ENCODE results near the gene SOD1. TPM values are rescaled to one million over a fixed set of nuclear protein-coding genes. Genes with fewer than 3 reads are reported as not detected.
"Not testable (repeated sequence)": the region's sequence is repeated elsewhere in the genome, so short reads cannot be mapped to it uniquely, and the experiment has no call there.

SOD1 gene
- total and polyA plus RNA-seq, 3 donors from 2014 or later: 135 to 265 (median 170) TPM

DNA sequence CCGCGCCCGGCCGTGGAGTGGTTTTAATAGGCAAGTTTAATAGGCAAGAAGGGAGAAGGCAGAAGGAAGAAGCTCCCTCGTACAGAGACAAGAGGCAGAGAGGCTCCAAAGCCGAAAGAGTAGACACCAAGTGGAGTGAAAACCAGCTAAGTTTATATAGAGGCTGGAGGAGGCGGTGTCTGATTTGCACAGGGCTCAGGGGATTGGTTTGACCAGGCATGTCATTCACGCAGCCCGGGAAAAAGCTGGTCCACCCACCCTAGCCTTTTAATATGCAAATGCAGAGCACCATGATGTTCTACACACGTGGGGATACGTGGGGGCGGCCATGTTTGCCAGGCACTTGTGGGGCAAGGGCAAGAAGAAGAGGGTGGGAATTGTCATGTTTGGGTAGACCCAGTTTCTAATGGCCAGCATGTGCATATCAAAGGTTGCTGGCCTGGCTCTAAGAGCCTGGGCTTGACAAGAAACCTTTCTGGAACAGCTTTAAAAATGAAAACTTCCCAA is 18.0 kb upstream of the SOD1 start:
- H3K9me3 ChIP-seq: no peaks in the 10 kb centered on the region
- WGBS, 2 donors: 70 to 81% methylated on average over 10 to 12 of the region's 12 CpGs
- H3K36me3 ChIP-seq (ENCODE audit: low read depth, missing control alignments): no peaks in the 10 kb centered on the region
- TF ChIP-seq, protein P1, sequence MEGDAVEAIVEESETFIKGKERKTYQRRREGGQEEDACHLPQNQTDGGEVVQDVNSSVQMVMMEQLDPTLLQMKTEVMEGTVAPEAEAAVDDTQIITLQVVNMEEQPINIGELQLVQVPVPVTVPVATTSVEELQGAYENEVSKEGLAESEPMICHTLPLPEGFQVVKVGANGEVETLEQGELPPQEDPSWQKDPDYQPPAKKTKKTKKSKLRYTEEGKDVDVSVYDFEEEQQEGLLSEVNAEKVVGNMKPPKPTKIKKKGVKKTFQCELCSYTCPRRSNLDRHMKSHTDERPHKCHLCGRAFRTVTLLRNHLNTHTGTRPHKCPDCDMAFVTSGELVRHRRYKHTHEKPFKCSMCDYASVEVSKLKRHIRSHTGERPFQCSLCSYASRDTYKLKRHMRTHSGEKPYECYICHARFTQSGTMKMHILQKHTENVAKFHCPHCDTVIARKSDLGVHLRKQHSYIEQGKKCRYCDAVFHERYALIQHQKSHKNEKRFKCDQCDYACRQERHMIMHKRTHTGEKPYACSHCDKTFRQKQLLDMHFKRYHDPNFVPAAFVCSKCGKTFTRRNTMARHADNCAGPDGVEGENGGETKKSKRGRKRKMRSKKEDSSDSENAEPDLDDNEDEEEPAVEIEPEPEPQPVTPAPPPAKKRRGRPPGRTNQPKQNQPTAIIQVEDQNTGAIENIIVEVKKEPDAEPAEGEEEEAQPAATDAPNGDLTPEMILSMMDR (IDR thresholded peaks at IDR 0.05): no peak
- TF ChIP-seq POLR2A (IDR thresholded peaks at IDR 0.05): no peak
- no peak for DNase-seq
- intact Hi-C loops (cut with DNase I; ENCODE audit: low total_unique reads): no loop called here
- no peak overlapping the region for H3K4me3 ChIP-seq
- no peaks in the 10 kb centered on the region for H3K27me3 ChIP-seq
- no peak overlapping the region for H3K27ac ChIP-seq
- no peaks in the 10 kb centered on the region for H3K4me1 ChIP-seq

DNA sequence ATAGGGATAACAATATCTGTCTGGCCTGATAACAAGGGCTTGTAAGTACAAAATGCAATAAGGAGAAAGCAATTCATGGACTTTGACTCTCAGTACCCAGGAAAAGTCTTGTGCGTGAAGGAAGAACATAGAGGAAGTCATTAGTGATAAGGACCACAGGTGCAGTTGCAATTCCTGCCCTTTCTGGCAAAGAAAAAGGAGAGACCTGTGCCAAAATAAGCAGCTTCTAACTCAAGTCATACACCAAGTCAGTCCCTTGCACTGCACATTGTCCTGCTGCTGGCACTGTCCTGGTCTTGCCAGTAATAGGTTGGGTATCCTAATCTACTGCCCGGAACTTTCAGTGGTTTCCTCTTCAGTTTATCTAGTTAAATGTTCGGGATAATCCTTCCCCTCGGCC is 14.8 kb upstream of the SOD1 start:
- intact Hi-C loops (cut with DNase I; ENCODE audit: low total_unique reads): no loop called here
- H3K4me1 ChIP-seq: no peaks in the 10 kb centered on the region
- H3K9me3 ChIP-seq: no peaks in the 10 kb centered on the region
- H3K27ac ChIP-seq: no peak overlapping the region
- WGBS, 2 donors: 59 to 62% methylated on average over 4 of the region's 4 CpGs
- no peak for TF ChIP-seq POLR2A (IDR thresholded peaks at IDR 0.05)
- TF ChIP-seq, protein P1 (IDR thresholded peaks at IDR 0.05): no peak
- no peak for DNase-seq
- H3K36me3 ChIP-seq (ENCODE audit: low read depth, missing control alignments): no peaks in the 10 kb centered on the region
- no peaks in the 10 kb centered on the region for H3K27me3 ChIP-seq
- no peak overlapping the region for H3K4me3 ChIP-seq

DNA sequence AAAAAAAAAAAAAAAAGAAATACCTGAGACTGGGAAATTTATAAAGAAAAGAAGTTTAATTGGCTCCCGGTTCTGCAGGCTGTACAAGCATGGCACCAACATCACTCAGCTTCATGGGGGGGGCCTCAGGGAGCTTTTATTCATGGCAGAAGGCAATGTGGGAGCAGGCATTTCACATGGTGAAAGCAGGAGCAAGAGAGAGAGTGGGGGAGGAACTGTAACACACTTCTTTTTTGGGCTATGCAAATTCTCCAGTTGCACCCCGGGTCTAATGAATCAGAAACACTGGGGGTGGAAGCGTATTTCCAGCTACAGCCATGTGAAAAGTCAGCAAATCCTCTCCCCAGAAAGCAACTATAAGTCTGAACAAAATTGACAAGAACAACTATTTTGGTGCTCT is 11.8 kb upstream of the SOD1 start:
- WGBS, 2 donors: 88 to 92% methylated on average over 3 of the region's 3 CpGs
- no peak for TF ChIP-seq POLR2A (IDR thresholded peaks at IDR 0.05)
- TF ChIP-seq, protein P1 (IDR thresholded peaks at IDR 0.05): no peak
- H3K9me3 ChIP-seq: no peaks in the 10 kb centered on the region

DNA sequence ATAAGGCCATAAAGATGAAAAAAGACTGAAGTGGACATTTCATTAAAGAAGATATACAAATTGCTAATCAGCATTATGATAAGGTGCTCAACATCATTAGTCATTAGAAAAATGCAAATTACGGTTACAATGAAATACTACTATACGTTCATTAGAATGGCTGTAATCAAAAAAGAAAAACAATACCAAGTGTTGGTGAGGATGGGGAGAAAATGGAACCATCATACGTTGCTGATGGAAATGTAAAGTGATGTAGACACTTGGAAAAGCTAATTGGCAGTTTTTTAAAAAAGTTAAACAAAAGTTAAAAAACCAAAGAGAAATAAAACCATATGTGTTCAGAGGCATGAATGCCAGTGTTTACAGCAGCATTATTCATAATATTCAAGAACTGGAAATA is 8.6 kb upstream of the SOD1 start:
- Histone ChIP-seq H3K27ac (no peak overlapping the region), H3K27me3 (no peaks in the 10 kb centered on the region), H3K9me3 (no peaks in the 10 kb centered on the region), H3K4me1 (no peaks in the 10 kb centered on the region), H3K36me3 (ENCODE audit: low read depth, missing control alignments) (no peaks in the 10 kb centered on the region), H3K4me3 (no peak overlapping the region)
- intact Hi-C loops (cut with DNase I; ENCODE audit: low total_unique reads): loop anchor here (10.0 kb wide), 1 partner anchor 84 kb away; the partner anchor contains the start of gene SCAF4
- no peak for DNase-seq
- no peak for TF ChIP-seq POLR2A (IDR thresholded peaks at IDR 0.05)
- TF ChIP-seq, protein P1 (IDR thresholded peaks at IDR 0.05): no peak
- WGBS, 2 donors: 89 to 95% methylated on average over 3 of the region's 3 CpGs

More for the DNA sequence above, 11.8 kb upstream of the SOD1 start:
- Histone ChIP-seq H3K36me3 (ENCODE audit: low read depth, missing control alignments) (no peaks in the 10 kb centered on the region), H3K27me3 (no peaks in the 10 kb centered on the region), H3K27ac (no peak overlapping the region), H3K4me1 (no peaks in the 10 kb centered on the region), H3K4me3 (no peak overlapping the region)
- no peak for DNase-seq
- intact Hi-C loops (cut with DNase I; ENCODE audit: low total_unique reads): no loop called here

DNA sequence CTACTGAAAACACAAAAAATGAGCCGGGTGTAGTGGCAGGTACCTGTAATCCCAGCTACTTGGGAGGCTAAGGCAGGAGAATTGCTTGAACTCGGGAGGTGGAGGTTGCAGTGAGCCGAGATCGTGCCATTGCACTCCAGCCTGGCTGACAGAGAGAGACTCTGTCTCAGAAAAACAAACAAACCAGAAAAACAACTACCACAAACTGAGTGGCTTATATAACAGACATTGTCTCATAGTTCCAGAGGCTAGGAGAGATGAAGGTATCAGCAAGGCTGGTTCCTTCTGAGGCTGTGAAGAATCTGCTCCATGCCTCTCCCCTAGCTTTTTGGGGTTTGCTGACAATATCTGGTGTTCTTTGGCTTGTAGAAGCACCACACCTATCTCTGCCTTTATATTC is 8.0 kb upstream of the SOD1 start:
- H3K4me1 ChIP-seq; H3K27me3 ChIP-seq; H3K36me3 ChIP-seq (ENCODE audit: low read depth, missing control alignments); H3K27ac ChIP-seq; DNase-seq; H3K9me3 ChIP-seq; H3K4me3 ChIP-seq: not testable (repeated sequence)
- WGBS, 2 donors: 92 to 96% methylated on average over 4 of the region's 4 CpGs
- intact Hi-C loops (cut with DNase I; ENCODE audit: low total_unique reads): loop anchor here (10.0 kb wide), 1 partner anchor 83 kb away; the partner anchor contains the start of gene SCAF4

Data from testis (tissue), 3 donors.